Measurements from ENCODE around the gene ELF2.
"Not testable (repeated sequence)": the region's sequence is repeated elsewhere in the genome, so short reads cannot be mapped to it uniquely, and the experiment has no call there.

Gene ELF2

GRCh38 chr4:139028191-139028661 lies 148.8 kb downstream of the ELF2 start:
- Histone ChIP-seq H3K4me3 (ENCODE audit: low read length) (no peak overlapping the region), H3K27me3 (replicated peaks; ENCODE audit: control insufficient read depth, insufficient read depth, low read length) (no peaks in the 10 kb centered on the region), H3K9ac (ENCODE audit: low read length) (no peak overlapping the region), H3K4me1 (ENCODE audit: control insufficient read depth, insufficient read depth, low read length) (peaks cover 19% of the 10 kb centered on the region), H3K36me3 (ENCODE audit: control insufficient read depth, insufficient read depth, low read length, severe bottlenecking) (no peaks in the 10 kb centered on the region), H3K9me3 (ENCODE audit: control insufficient read depth, low read length) (no peaks in the 10 kb centered on the region)
- no peak for DNase-seq (ENCODE audit: low read depth)

- Histone ChIP-seq H3K9ac (ENCODE audit: low read length) (no peak overlapping the region), H3K4me1 (ENCODE audit: control insufficient read depth, insufficient read depth, low read length) (peaks cover 19% of the 10 kb centered on the region), H3K9me3 (ENCODE audit: control insufficient read depth, low read length) (no peaks in the 10 kb centered on the region), H3K27me3 (replicated peaks; ENCODE audit: control insufficient read depth, insufficient read depth, low read length) (no peaks in the 10 kb centered on the region), H3K36me3 (ENCODE audit: control insufficient read depth, insufficient read depth, low read length, severe bottlenecking) (no peaks in the 10 kb centered on the region), H3K4me3 (ENCODE audit: low read length) (no peak overlapping the region)
- no peak for DNase-seq (ENCODE audit: low read depth)
These were observed 149.2 kb downstream of the ELF2 start for GRCh38 chr4:139027776-139028175.

- Histone ChIP-seq H3K4me1 (ENCODE audit: control insufficient read depth, insufficient read depth, low read length) (peaks cover 14% of the 10 kb centered on the region), H3K36me3 (ENCODE audit: control insufficient read depth, insufficient read depth, low read length, severe bottlenecking) (no peaks in the 10 kb centered on the region), H3K9me3 (ENCODE audit: control insufficient read depth, low read length) (no peaks in the 10 kb centered on the region), H3K4me3 (ENCODE audit: low read length) (no peak overlapping the region), H3K27me3 (replicated peaks; ENCODE audit: control insufficient read depth, insufficient read depth, low read length) (no peaks in the 10 kb centered on the region), H3K9ac (ENCODE audit: low read length) (no peak overlapping the region)
- no peak for DNase-seq (ENCODE audit: low read depth)
These were observed 151.2 kb downstream of the ELF2 start for GRCh38 chr4:139025841-139026240.

GRCh38 chr4:139024686-139025085 lies 152.3 kb downstream of the ELF2 start:
- DNase-seq (ENCODE audit: low read depth) = no peak
- no peaks in the 10 kb centered on the region for H3K36me3 ChIP-seq (ENCODE audit: control insufficient read depth, insufficient read depth, low read length, severe bottlenecking)
- no peak overlapping the region for H3K9ac ChIP-seq (ENCODE audit: low read length)
- no peaks in the 10 kb centered on the region for H3K9me3 ChIP-seq (ENCODE audit: control insufficient read depth, low read length)
- no peak overlapping the region for H3K4me3 ChIP-seq (ENCODE audit: low read length)
- peaks cover 12% of the 10 kb centered on the region for H3K4me1 ChIP-seq (ENCODE audit: control insufficient read depth, insufficient read depth, low read length)
- no peaks in the 10 kb centered on the region for H3K27me3 ChIP-seq (replicated peaks; ENCODE audit: control insufficient read depth, insufficient read depth, low read length)

GRCh38 chr4:139022835-139023234 lies 154.2 kb downstream of the ELF2 start:
- Histone ChIP-seq H3K9me3 (ENCODE audit: control insufficient read depth, low read length) (no peaks in the 10 kb centered on the region), H3K4me1 (ENCODE audit: control insufficient read depth, insufficient read depth, low read length) (peaks cover 27% of the 10 kb centered on the region), H3K9ac (ENCODE audit: low read length) (no peak overlapping the region), H3K36me3 (ENCODE audit: control insufficient read depth, insufficient read depth, low read length, severe bottlenecking) (no peaks in the 10 kb centered on the region), H3K4me3 (ENCODE audit: low read length) (no peak overlapping the region), H3K27me3 (replicated peaks; ENCODE audit: control insufficient read depth, insufficient read depth, low read length) (no peaks in the 10 kb centered on the region)
- no peak for DNase-seq (ENCODE audit: low read depth)

- H3K4me1 ChIP-seq (ENCODE audit: control insufficient read depth, insufficient read depth, low read length) = peaks cover 27% of the 10 kb centered on the region
- H3K36me3 ChIP-seq (ENCODE audit: control insufficient read depth, insufficient read depth, low read length, severe bottlenecking); DNase-seq (ENCODE audit: low read depth); H3K27me3 ChIP-seq (replicated peaks; ENCODE audit: control insufficient read depth, insufficient read depth, low read length); H3K9me3 ChIP-seq (ENCODE audit: control insufficient read depth, low read length); H3K9ac ChIP-seq (ENCODE audit: low read length); H3K4me3 ChIP-seq (ENCODE audit: low read length): not testable (repeated sequence)
These were observed 155.9 kb downstream of the ELF2 start for GRCh38 chr4:139021071-139021470.

- Histone ChIP-seq H3K9ac (ENCODE audit: low read length) (no peak overlapping the region), H3K36me3 (ENCODE audit: control insufficient read depth, insufficient read depth, low read length, severe bottlenecking) (no peaks in the 10 kb centered on the region), H3K4me3 (ENCODE audit: low read length) (no peak overlapping the region), H3K4me1 (ENCODE audit: control insufficient read depth, insufficient read depth, low read length) (peaks cover 27% of the 10 kb centered on the region), H3K9me3 (ENCODE audit: control insufficient read depth, low read length) (no peaks in the 10 kb centered on the region), H3K27me3 (replicated peaks; ENCODE audit: control insufficient read depth, insufficient read depth, low read length) (no peaks in the 10 kb centered on the region)
- DNase-seq (ENCODE audit: low read depth) = no peak
These were observed 156.6 kb downstream of the ELF2 start for GRCh38 chr4:139020384-139020783.

- no peaks in the 10 kb centered on the region for H3K27me3 ChIP-seq (replicated peaks; ENCODE audit: control insufficient read depth, insufficient read depth, low read length)
- H3K9me3 ChIP-seq (ENCODE audit: control insufficient read depth, low read length) = no peaks in the 10 kb centered on the region
- peaks cover 38% of the 10 kb centered on the region for H3K4me1 ChIP-seq (ENCODE audit: control insufficient read depth, insufficient read depth, low read length)
- H3K36me3 ChIP-seq (ENCODE audit: control insufficient read depth, insufficient read depth, low read length, severe bottlenecking) = no peaks in the 10 kb centered on the region
- peak; percentile 60 for DNase-seq (ENCODE audit: low read depth)
- H3K9ac ChIP-seq (ENCODE audit: low read length) = peak overlapping the region; percentile 47
- H3K4me3 ChIP-seq (ENCODE audit: low read length) = peak overlapping the region; percentile 71
These were observed 157.9 kb downstream of the ELF2 start for GRCh38 chr4:139018971-139019758.

GRCh38 chr4:139018501-139018900 lies 158.5 kb downstream of the ELF2 start:
- peak; percentile 26 for DNase-seq (ENCODE audit: low read depth)
- Histone ChIP-seq H3K4me1 (ENCODE audit: control insufficient read depth, insufficient read depth, low read length) (peaks cover 44% of the 10 kb centered on the region), H3K27me3 (replicated peaks; ENCODE audit: control insufficient read depth, insufficient read depth, low read length) (no peaks in the 10 kb centered on the region), H3K36me3 (ENCODE audit: control insufficient read depth, insufficient read depth, low read length, severe bottlenecking) (no peaks in the 10 kb centered on the region), H3K9ac (ENCODE audit: low read length) (peak overlapping the region; percentile 47), H3K4me3 (ENCODE audit: low read length) (peak overlapping the region; percentile 71), H3K9me3 (ENCODE audit: control insufficient read depth, low read length) (no peaks in the 10 kb centered on the region)

- DNase-seq (ENCODE audit: low read depth) = peak; percentile 58
- no peaks in the 10 kb centered on the region for H3K27me3 ChIP-seq (replicated peaks; ENCODE audit: control insufficient read depth, insufficient read depth, low read length)
- peak overlapping the region; percentile 71 for H3K4me3 ChIP-seq (ENCODE audit: low read length)
- peak overlapping the region; percentile 47 for H3K9ac ChIP-seq (ENCODE audit: low read length)
- no peaks in the 10 kb centered on the region for H3K36me3 ChIP-seq (ENCODE audit: control insufficient read depth, insufficient read depth, low read length, severe bottlenecking)
- H3K9me3 ChIP-seq (ENCODE audit: control insufficient read depth, low read length) = no peaks in the 10 kb centered on the region
- peaks cover 44% of the 10 kb centered on the region for H3K4me1 ChIP-seq (ENCODE audit: control insufficient read depth, insufficient read depth, low read length)
These were observed 159.2 kb downstream of the ELF2 start for GRCh38 chr4:139017861-139018260.

GRCh38 chr4:139015948-139016471 lies 161.0 kb downstream of the ELF2 start:
- H3K4me1 ChIP-seq (ENCODE audit: control insufficient read depth, insufficient read depth, low read length) = peaks cover 41% of the 10 kb centered on the region
- H3K27me3 ChIP-seq (replicated peaks; ENCODE audit: control insufficient read depth, insufficient read depth, low read length) = no peaks in the 10 kb centered on the region
- H3K9ac ChIP-seq (ENCODE audit: low read length) = peak overlapping the region; percentile 91
- H3K4me3 ChIP-seq (ENCODE audit: low read length) = peak overlapping the region; percentile 97
- DNase-seq (ENCODE audit: low read depth) = peak; percentile 66
- no peaks in the 10 kb centered on the region for H3K9me3 ChIP-seq (ENCODE audit: control insufficient read depth, low read length)
- no peaks in the 10 kb centered on the region for H3K36me3 ChIP-seq (ENCODE audit: control insufficient read depth, insufficient read depth, low read length, severe bottlenecking)
